ENCODE measurements around the gene PROSER1. TPM values are rescaled to one million over a fixed set of nuclear protein-coding genes. Genes with fewer than 3 reads are reported as not detected.

Gene PROSER1
- total and polyA plus RNA-seq, 3 donors from 2014 or later, result 32.0 to 37.0 (median 33.0) TPM

GRCh38 chr13:39058040-39058439 is 20.2 kb upstream of the PROSER1 start:
- Histone ChIP-seq H3K36me3 (ENCODE audit: low read depth, missing control alignments) (no peaks in the 10 kb centered on the region), H3K4me3 (no peak overlapping the region), H3K27ac (no peak overlapping the region), H3K27me3 (no peaks in the 10 kb centered on the region), H3K4me1 (no peaks in the 10 kb centered on the region), H3K9me3 (no peaks in the 10 kb centered on the region)
- TF ChIP-seq POLR2A (IDR thresholded peaks at IDR 0.05) (no peak), CTCF (IDR thresholded peaks at IDR 0.05) (no peak)
- no peak for DNase-seq
- intact Hi-C loops (cut with DNase I; ENCODE audit: low total_unique reads), result no loop called here

- Histone ChIP-seq H3K9me3 (no peaks in the 10 kb centered on the region), H3K27me3 (no peaks in the 10 kb centered on the region), H3K27ac (no peak overlapping the region), H3K4me3 (no peak overlapping the region), H3K36me3 (ENCODE audit: low read depth, missing control alignments) (no peaks in the 10 kb centered on the region), H3K4me1 (no peaks in the 10 kb centered on the region)
- DNase-seq, result no peak
- no peak for TF ChIP-seq CTCF (IDR thresholded peaks at IDR 0.05)
- no peak for TF ChIP-seq POLR2A (IDR thresholded peaks at IDR 0.05)
- WGBS, 2 donors, result 88 to 100% methylated on average over 1 of the region's 1 CpG
- intact Hi-C loops (cut with DNase I; ENCODE audit: low total_unique reads), result no loop called here
Observed at GRCh38 chr13:39056018-39056417, 18.1 kb upstream of the PROSER1 start.

- DNase-seq, result no peak
- 83 to 87% methylated on average over 3 of the region's 3 CpGs for WGBS, 2 donors
- TF ChIP-seq POLR2A (IDR thresholded peaks at IDR 0.05) (no peak), CTCF (IDR thresholded peaks at IDR 0.05) (no peak)
- Histone ChIP-seq H3K4me3 (no peak overlapping the region), H3K9me3 (no peaks in the 10 kb centered on the region), H3K27me3 (no peaks in the 10 kb centered on the region), H3K27ac (no peak overlapping the region), H3K36me3 (ENCODE audit: low read depth, missing control alignments) (no peaks in the 10 kb centered on the region), H3K4me1 (no peaks in the 10 kb centered on the region)
- intact Hi-C loops (cut with DNase I; ENCODE audit: low total_unique reads), result no loop called here
Observed at GRCh38 chr13:39054112-39054511, 16.2 kb upstream of the PROSER1 start.

GRCh38 chr13:39052944-39053343 is 15.1 kb upstream of the PROSER1 start:
- 69 to 74% methylated on average over 6 of the region's 6 CpGs for WGBS, 2 donors
- Histone ChIP-seq H3K9me3 (no peaks in the 10 kb centered on the region), H3K4me1 (no peaks in the 10 kb centered on the region), H3K27me3 (no peaks in the 10 kb centered on the region), H3K4me3 (no peak overlapping the region), H3K27ac (no peak overlapping the region), H3K36me3 (ENCODE audit: low read depth, missing control alignments) (no peaks in the 10 kb centered on the region)
- intact Hi-C loops (cut with DNase I; ENCODE audit: low total_unique reads), result no loop called here
- TF ChIP-seq POLR2A (IDR thresholded peaks at IDR 0.05) (no peak), CTCF (IDR thresholded peaks at IDR 0.05) (no peak)
- DNase-seq, result no peak

GRCh38 chr13:39051157-39051556 is 13.3 kb upstream of the PROSER1 start:
- Histone ChIP-seq H3K4me3 (no peak overlapping the region), H3K27ac (no peak overlapping the region), H3K9me3 (no peaks in the 10 kb centered on the region), H3K36me3 (ENCODE audit: low read depth, missing control alignments) (no peaks in the 10 kb centered on the region), H3K4me1 (no peaks in the 10 kb centered on the region), H3K27me3 (no peaks in the 10 kb centered on the region)
- intact Hi-C loops (cut with DNase I; ENCODE audit: low total_unique reads), result no loop called here
- 15% methylated on average over 1 of the region's 1 CpG for WGBS, 2 donors
- no peak for DNase-seq
- TF ChIP-seq CTCF (IDR thresholded peaks at IDR 0.05) (peak in 1 of 3 experiments; percentile 32), POLR2A (IDR thresholded peaks at IDR 0.05) (no peak)

All from testis (tissue), 3 donors.